GM23248 (cell line): Measurements from ENCODE around the gene PDGFB. TPM values are rescaled to one million over a fixed set of nuclear protein-coding genes. Genes with fewer than 3 reads are reported as not detected.

Experiments used
- DNase-seq: peaks from one replicate; pipeline ENCODE4 v3.0.0-alpha.2; 2015
- H2AFZ ChIP-seq: fragments of 200-600 bp; sonication (generic); 2 replicates; pipeline ENCODE4 v1.6.1; 2016; ENCODE audit warnings: antibody characterized with exemption
- H3F3A ChIP-seq: fragments of 200-600 bp; sonication (generic); 2 replicates; pipeline ENCODE4 v1.6.1; 2016; ENCODE audit warnings: mild to moderate bottlenecking, antibody characterized with exemption, mixed run types; ENCODE audit not compliant: insufficient read depth
- H3K27ac ChIP-seq: fragments of 200-600 bp; sonication (generic); 2 replicates; pipeline ENCODE4 v1.5.1; 2016; ENCODE audit warnings: mild to moderate bottlenecking
- H3K27me3 ChIP-seq: fragments of 200-600 bp; sonication (generic); replicated peaks from 2 replicates; pipeline ENCODE4 v1.6.1; 2016; ENCODE audit warnings: mild to moderate bottlenecking; ENCODE audit not compliant: insufficient read depth
- H3K36me3 ChIP-seq: fragments of 200-600 bp; sonication (generic); 2 replicates; pipeline ENCODE4 v1.6.1; 2016; ENCODE audit warnings: low read depth, mild to moderate bottlenecking
- H3K4me1 ChIP-seq: fragments of 200-600 bp; sonication (generic); 2 replicates; pipeline ENCODE4 v1.6.1; 2016; ENCODE audit warnings: mild to moderate bottlenecking; ENCODE audit not compliant: insufficient read depth
- H3K4me2 ChIP-seq: fragments of 200-600 bp; sonication (generic); one replicate; pipeline ENCODE4 v1.6.1; 2016; ENCODE audit warnings: mild to moderate bottlenecking; ENCODE audit not compliant: unreplicated experiment
- H3K4me3 ChIP-seq: fragments of 200-600 bp; sonication (generic); 2 replicates; pipeline ENCODE4 v1.5.1; 2016; ENCODE audit warnings: mild to moderate bottlenecking
- H3K79me2 ChIP-seq: fragments of 200-600 bp; sonication (generic); 2 replicates; pipeline ENCODE4 v1.6.1; 2016; ENCODE audit warnings: mild to moderate bottlenecking; ENCODE audit not compliant: insufficient read depth
- H3K9ac ChIP-seq: fragments of 200-600 bp; sonication (generic); 2 replicates; pipeline ENCODE4 v1.6.1; 2016; ENCODE audit warnings: mild to moderate bottlenecking
- H3K9me2 ChIP-seq: fragments of 200-600 bp; sonication (generic); 2 replicates; pipeline ENCODE4 v1.6.1; 2016; ENCODE audit warnings: mixed run types, mild to moderate bottlenecking, moderate library complexity; ENCODE audit not compliant: insufficient read depth
- H3K9me3 ChIP-seq: fragments of 200-600 bp; sonication (generic); one replicate; pipeline ENCODE4 v1.6.1; 2017; ENCODE audit warnings: low read depth
- H4K20me1 ChIP-seq: fragments of 200-600 bp; sonication (generic); 2 replicates; pipeline ENCODE4 v1.6.0; 2016; ENCODE audit not compliant: insufficient read depth
- EZH2 ChIP-seq: fragments of 200-600 bp; sonication (generic); IDR thresholded peaks from 2 replicates; pipeline ENCODE4 v1.6.1; 2018; ENCODE audit warnings: antibody characterized with exemption, mild to moderate bottlenecking; ENCODE audit not compliant: insufficient read depth, poor library complexity, severe bottlenecking
- EZH2phosphoT487 ChIP-seq: fragments of 200-600 bp; sonication (generic); IDR thresholded peaks from 2 replicates; pipeline ENCODE4 v1.6.1; 2018; ENCODE audit warnings: antibody characterized with exemption, moderate library complexity, mild to moderate bottlenecking, low read depth; ENCODE audit not compliant: insufficient read depth
- WGBS, 2 experiments: methylation state at CpG; one replicate each; pipeline ENCODE4 v1.1.6; 2015 to 2017; ENCODE audit warnings: low lambda C conversion rate in 2 of 2, low coverage in 1 of 2; ENCODE audit errors: missing lambda C conversion rate in 2 of 2; 5-methylcytosine and 5-hydroxymethylcytosine counted together
- in situ Hi-C: fragments of 300-500 bp; cut with MboI; formaldehyde crosslinking; loops from 2 replicates; pipeline ENCODE4 v1.15.0; 2020
- polyA plus RNA-seq: library from polyadenylated mRNA; unstranded; fragments of >200 nt; fragmentation: Nextera tagmentation; extraction: Ambion mirVana; gene quantifications from 2 replicates; pipeline ENCODE4 v1.2.1, GENCODE V29; 2016
- total RNA-seq: library from RNA; depleted of rRNA; stranded (reverse); fragments of >200 nt; shearing (Covaris generic); gene quantifications from 2 replicates; pipeline ENCODE4 v1.2.3, GENCODE V29; 2014

Gene PDGFB
- total and polyA plus RNA-seq, 2 experiments from 2014 or later: 0.14 TPM; not detected in 1

- TF ChIP-seq EZH2 (no peak), EZH2phosphoT487 (no peak)
- no peak overlapping the region for H2AFZ ChIP-seq
- no peaks in the 10 kb centered on the region for H3K36me3 ChIP-seq
- no peaks in the 10 kb centered on the region for H3K79me2 ChIP-seq
- no peaks in the 10 kb centered on the region for H3K4me1 ChIP-seq
- H3K9ac ChIP-seq: no peak overlapping the region
- no peak overlapping the region for H3K4me2 ChIP-seq
- H3K4me3 ChIP-seq: no peak overlapping the region
- no peak for DNase-seq
- no peak overlapping the region for H3K27ac ChIP-seq
- H4K20me1 ChIP-seq: no peaks in the 10 kb centered on the region
- H3K9me3 ChIP-seq: no peaks in the 10 kb centered on the region
- 24 to 26% methylated on average over 1 of the region's 1 CpG for WGBS, 2 experiments
- H3K27me3 ChIP-seq: no peaks in the 10 kb centered on the region
- no peaks in the 10 kb centered on the region for H3F3A ChIP-seq
- in situ Hi-C loops: no loop called here
- H3K9me2 ChIP-seq: no peaks in the 10 kb centered on the region
These were observed 50.7 kb downstream of the PDGFB start for GRCh38 chr22:39194098-39194497.

GRCh38 chr22:39188809-39189208 is 56.0 kb downstream of the PDGFB start:
- H3K9me2 ChIP-seq: no peaks in the 10 kb centered on the region
- H3K27me3 ChIP-seq: no peaks in the 10 kb centered on the region
- H3K79me2 ChIP-seq: no peaks in the 10 kb centered on the region
- no peaks in the 10 kb centered on the region for H3K9me3 ChIP-seq
- no peak overlapping the region for H2AFZ ChIP-seq
- no peak for TF ChIP-seq EZH2
- TF ChIP-seq EZH2phosphoT487: no peak
- no peaks in the 10 kb centered on the region for H4K20me1 ChIP-seq
- no peak for DNase-seq
- peaks cover 23% of the 10 kb centered on the region for H3K4me1 ChIP-seq
- H3K4me2 ChIP-seq: no peak overlapping the region
- no peak overlapping the region for H3K4me3 ChIP-seq
- no peak overlapping the region for H3K9ac ChIP-seq
- no peaks in the 10 kb centered on the region for H3K36me3 ChIP-seq
- no peak overlapping the region for H3K27ac ChIP-seq
- peaks cover 22% of the 10 kb centered on the region for H3F3A ChIP-seq
- 86 to 93% methylated on average over 10 of the region's 10 CpGs for WGBS, 2 experiments
- in situ Hi-C loops: no loop called here

- Histone ChIP-seq H3K27ac (peak overlapping the region; percentile 99), H4K20me1 (no peaks in the 10 kb centered on the region), H3K79me2 (no peaks in the 10 kb centered on the region), H3K27me3 (no peaks in the 10 kb centered on the region), H3K9me2 (no peaks in the 10 kb centered on the region), H3F3A (peaks cover 22% of the 10 kb centered on the region), H3K9me3 (no peaks in the 10 kb centered on the region), H3K4me1 (peaks cover 26% of the 10 kb centered on the region), H3K4me2 (peak overlapping the region; percentile 70), H3K4me3 (no peak overlapping the region), H3K36me3 (no peaks in the 10 kb centered on the region), H3K9ac (peak overlapping the region; percentile 90), H2AFZ (peak overlapping the region; percentile 75)
- in situ Hi-C loops: no loop called here
- peak; percentile 98 for DNase-seq
- TF ChIP-seq EZH2phosphoT487: no peak
- TF ChIP-seq EZH2: no peak
- 8 to 9% methylated on average over 11 of the region's 11 CpGs for WGBS, 2 experiments
These were observed 59.2 kb downstream of the PDGFB start for GRCh38 chr22:39185601-39186012.

GRCh38 chr22:39184586-39185577 is 59.9 kb downstream of the PDGFB start:
- 4 to 8% methylated on average over 23 of the region's 23 CpGs for WGBS, 2 experiments
- peaks cover 26% of the 10 kb centered on the region for H3K4me1 ChIP-seq
- no peaks in the 10 kb centered on the region for H3K79me2 ChIP-seq
- H3K4me2 ChIP-seq: peak overlapping the region; percentile 70
- H3K9ac ChIP-seq: peak overlapping the region; percentile 90
- in situ Hi-C loops: no loop called here
- H3F3A ChIP-seq: peaks cover 22% of the 10 kb centered on the region
- H3K27me3 ChIP-seq: no peaks in the 10 kb centered on the region
- H3K27ac ChIP-seq: peak overlapping the region; percentile 99
- peak; percentile 94 for DNase-seq
- no peak for TF ChIP-seq EZH2
- no peak for TF ChIP-seq EZH2phosphoT487
- H3K9me3 ChIP-seq: no peaks in the 10 kb centered on the region
- peak overlapping the region; percentile 75 for H2AFZ ChIP-seq
- no peaks in the 10 kb centered on the region for H4K20me1 ChIP-seq
- H3K36me3 ChIP-seq: no peaks in the 10 kb centered on the region
- no peak overlapping the region for H3K4me3 ChIP-seq
- H3K9me2 ChIP-seq: no peaks in the 10 kb centered on the region
